HG02970 (cell line): ENCODE data around the gene TECPR1.
A peak's percentile ranks its signal among the peaks of the same experiment; 100 is the strongest.

Experiments
- ATAC-seq: cut with Tn5 transposase; IDR thresholded peaks from one replicate; pipeline ENCODE4 v1.9.1; 2021; ENCODE audit warnings: mild to moderate bottlenecking, moderate library complexity, moderate number of reproducible peaks; ENCODE audit not compliant: unreplicated experiment, low FRiP score

The TECPR1 gene

DNA sequence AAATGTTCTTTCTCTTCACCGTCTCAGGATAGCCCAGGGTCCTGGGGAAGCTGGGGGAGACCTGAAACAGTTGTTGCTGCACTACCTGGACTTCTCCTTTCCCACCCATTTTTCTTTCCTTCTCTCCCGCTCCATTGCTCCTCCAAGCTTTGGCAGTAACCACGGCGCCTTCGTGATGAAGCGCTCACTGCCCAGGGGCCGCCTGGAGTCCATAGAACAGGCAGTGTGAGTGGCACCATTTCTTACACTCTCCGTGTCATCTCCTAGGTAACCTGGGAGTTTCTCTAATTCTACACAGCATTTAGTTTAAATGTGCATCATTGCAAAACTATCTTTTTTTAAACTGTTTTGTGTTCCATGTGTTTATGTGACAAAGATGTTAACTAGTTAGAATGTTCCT is 81.1 kb downstream of the TECPR1 start:
- no peak for ATAC-seq

- ATAC-seq, result no peak
Observed at GRCh38 chr7:98168904-98169621, 83.0 kb downstream of the TECPR1 start.

DNA sequence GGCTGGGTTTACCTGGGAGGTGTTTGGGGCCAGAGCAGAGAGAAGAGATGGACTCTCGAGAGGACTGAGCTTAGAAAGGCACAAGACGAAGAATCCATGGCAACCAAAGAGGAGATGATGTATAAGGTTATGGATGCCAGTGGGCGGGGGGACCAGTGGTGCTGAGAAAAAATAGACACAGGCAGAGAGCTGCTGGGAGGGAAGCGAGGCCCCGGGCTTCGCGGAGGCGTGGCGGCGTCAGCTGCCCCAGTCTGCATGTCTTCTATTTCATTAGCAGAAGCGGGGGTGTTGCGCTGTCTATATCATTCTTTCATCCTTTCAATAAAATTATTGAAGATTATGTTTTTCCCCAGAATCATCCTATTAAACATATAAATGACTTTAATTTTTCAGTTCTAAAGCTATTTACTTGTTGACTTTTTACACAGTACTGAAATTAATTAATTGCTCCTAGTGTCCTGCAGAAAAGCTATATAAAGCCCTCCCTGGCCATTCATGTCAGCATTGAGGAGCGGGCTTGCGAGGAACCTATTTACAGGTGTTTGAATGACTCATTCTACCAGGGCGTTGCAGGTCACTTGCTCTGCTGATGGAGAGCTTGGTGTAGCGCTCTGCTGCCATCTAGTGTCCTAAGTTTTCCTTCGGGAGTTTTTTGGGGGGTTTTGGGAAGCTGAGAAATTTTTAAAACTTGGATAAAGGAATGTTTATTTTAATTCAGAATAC is 83.7 kb downstream of the TECPR1 start:
- peak; percentile 49 for ATAC-seq

GRCh38 chr7:98167653-98168052 is 84.4 kb downstream of the TECPR1 start:
- no peak for ATAC-seq

- ATAC-seq, result no peak
Observed at GRCh38 chr7:98166668-98166970, 85.4 kb downstream of the TECPR1 start.

- ATAC-seq, result no peak
Observed at GRCh38 chr7:98165827-98166667, 86.0 kb downstream of the TECPR1 start.
